Measurements from ENCODE around the gene MAP1B.

- TF ChIP-seq CTCF (optimal IDR thresholded peaks at IDR 0.05 in 1 of 3, IDR thresholded peaks at IDR 0.05 in 1 of 3, conservative IDR thresholded peaks at IDR 0.05 in 1 of 3; ENCODE audit: extremely low read depth in 1 of 3, insufficient read depth in 2 of 3, low read length in 3 of 3) (no peak), EZH2 (IDR thresholded peaks at IDR 0.05; ENCODE audit: low read length) (no peak)
Measured at GRCh38 chr5:72199681-72200080, 92.4 kb downstream of the MAP1B start.
